GM10266 (cell line): ENCODE results near the gene NCAPG2.

Source experiments
- DNase-seq: peaks from one replicate; pipeline ENCODE4 v3.0.0; 2012; ENCODE audit errors: extremely low spot score
- CTCF ChIP-seq: IDR thresholded peaks from 2 replicates; pipeline ENCODE4 v1.5.1; 2012; ENCODE audit warnings: mild to moderate bottlenecking, low read depth; ENCODE audit not compliant: control insufficient read depth, insufficient read depth; ENCODE audit errors: missing control alignments

Gene NCAPG2

GRCh38 chr7:158723266-158723665 lies 18.7 kb upstream of the NCAPG2 start:
- DNase-seq: no peak
- TF ChIP-seq CTCF: no peak

GRCh38 chr7:158722574-158723237 lies 18.1 kb upstream of the NCAPG2 start:
- no peak for DNase-seq
- TF ChIP-seq CTCF: no peak

- DNase-seq: no peak
- TF ChIP-seq CTCF: no peak
Observed at GRCh38 chr7:158720112-158720511, 15.5 kb upstream of the NCAPG2 start.

- DNase-seq: no peak
- no peak for TF ChIP-seq CTCF
Observed at GRCh38 chr7:158716802-158717201, 12.2 kb upstream of the NCAPG2 start.

GRCh38 chr7:158710651-158711102 lies 6.1 kb upstream of the NCAPG2 start:
- no peak for TF ChIP-seq CTCF
- peak; percentile 50 for DNase-seq

- no peak for TF ChIP-seq CTCF
- DNase-seq: no peak
Observed at GRCh38 chr7:158707610-158708009, 3.0 kb upstream of the NCAPG2 start.

GRCh38 chr7:158706710-158707590 lies 2.3 kb upstream of the NCAPG2 start:
- no peak for DNase-seq

More at GRCh38 chr7:158706710-158707590, 2.3 kb upstream of the NCAPG2 start:
- no peak for TF ChIP-seq CTCF
